ACHN (cell line): ENCODE results near the gene TBC1D9B.
A peak's percentile ranks its signal among the peaks of the same experiment; 100 is the strongest.
"Not testable (repeated sequence)": the region's sequence is repeated elsewhere in the genome, so short reads cannot be mapped to it uniquely, and the experiment has no call there.

Experiments
- DNase-seq: peaks from one replicate; pipeline ENCODE4 v3.0.0-alpha.2; 2015
- in situ Hi-C: cut with HindIII; loops from 2 replicates; pipeline ENCODE4 v1.10.0; 2017; ENCODE audit warnings: low sequenced_read_pairs, low pct_ligation_motif_present, low pct_unique_long_range_greater_than_20kb

Gene TBC1D9B

DNA sequence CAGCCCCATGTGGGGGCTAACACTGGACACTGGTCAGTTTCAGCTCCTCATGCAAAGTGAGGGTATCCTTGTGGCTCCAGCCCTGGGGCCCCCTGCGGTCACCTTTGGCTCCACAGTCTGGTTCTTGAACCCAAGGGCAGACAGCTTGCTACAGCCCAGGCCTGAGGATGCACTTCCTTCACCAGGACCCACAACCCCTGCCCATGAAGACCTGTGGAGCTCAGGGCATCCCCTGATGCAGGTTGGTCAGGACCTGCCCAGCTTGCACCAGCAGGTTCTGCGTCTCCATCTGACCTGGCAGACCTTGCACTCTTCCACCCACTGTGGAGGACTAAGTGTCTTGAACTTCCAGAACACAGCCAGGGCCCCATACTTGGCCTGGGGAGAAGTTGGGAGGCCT is 45.4 kb downstream of the TBC1D9B start:
- DNase-seq: no peak
- in situ Hi-C loops: no loop called here

DNA sequence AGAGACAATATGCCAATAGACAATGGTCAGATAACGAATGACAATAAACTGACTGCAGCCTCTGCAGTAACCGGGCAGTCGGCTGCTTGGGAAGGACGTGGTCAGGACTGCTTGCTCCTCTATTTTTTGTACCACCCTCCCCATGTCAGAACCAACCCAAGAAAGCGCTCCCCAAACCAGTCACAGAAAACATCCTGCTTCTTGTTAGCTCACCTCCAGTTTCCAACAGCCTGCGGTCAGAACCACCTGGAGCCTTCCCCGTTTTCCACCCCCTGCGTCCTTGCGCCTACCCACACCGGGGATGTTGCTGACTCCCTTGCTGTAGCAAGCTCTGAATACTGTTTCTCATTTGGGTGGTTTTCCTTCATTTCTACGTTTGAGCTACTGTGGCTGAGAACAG is 47.4 kb downstream of the TBC1D9B start:
- in situ Hi-C loops: no loop called here
- DNase-seq: no peak

DNA sequence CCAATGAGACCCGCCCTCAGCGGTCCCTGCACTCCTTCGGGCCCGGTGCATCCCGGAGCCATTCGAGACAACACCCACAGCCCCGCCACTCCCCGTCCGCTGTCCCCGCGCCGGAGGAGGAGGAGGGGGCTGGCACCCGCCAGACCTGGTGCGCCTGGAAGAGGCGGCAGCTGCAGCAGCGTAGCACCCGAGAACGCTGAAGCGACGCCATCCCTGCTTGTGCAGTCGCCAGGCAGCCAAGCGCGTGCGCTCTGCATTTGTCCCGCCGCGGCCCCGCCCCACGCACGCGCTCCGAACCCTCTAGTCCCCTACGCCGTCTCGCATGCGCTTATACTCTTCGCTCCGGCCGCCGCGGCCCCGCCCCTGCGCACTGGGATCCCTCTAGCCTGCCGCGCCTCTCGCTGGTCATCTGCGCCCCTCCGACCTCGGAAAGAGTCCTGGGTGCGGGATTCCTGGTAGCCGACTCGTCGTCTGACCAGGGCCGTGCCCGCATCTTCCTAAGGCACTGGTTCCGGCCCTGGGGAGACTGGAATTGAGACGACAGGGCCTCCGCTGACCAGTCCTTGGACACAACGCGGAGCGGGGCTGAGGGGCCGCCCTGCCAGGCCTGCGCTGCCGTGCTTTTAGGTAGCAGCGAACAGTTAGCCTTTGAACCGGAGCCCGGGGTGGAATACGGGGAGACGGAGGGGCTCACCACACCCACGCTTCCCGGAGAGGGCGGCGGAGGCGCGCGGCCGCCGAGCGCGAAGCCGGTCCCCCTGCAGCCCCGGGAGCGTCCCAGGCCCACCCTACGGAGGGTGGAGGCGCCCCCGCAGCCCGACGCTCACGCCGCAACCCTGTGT is 48.9 kb downstream of the TBC1D9B start, which contains the start of gene MRNIP:
Gene MRNIP (minus strand): TSS at position 232 of the 842 bp plus-strand sequence. CDS start 21 bp downstream, at position 211.
- in situ Hi-C loops: no loop called here
- DNase-seq: peak; percentile 91

DNA sequence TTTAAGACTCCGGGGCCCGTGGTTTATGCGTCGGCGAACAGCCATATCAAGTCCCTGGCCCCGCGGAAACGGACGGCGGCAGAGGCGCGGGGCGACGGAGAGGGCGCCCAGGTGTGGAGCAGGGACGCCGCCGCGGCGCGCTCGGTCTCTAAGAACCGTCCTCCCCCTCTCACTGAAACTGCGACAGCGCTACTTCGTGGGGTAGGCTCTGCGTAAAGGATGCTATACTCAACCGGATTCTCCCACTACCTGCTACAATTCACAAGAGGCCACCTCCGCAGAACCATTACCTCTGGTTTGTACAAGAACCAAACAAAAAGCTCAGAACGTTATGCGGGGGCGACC is 49.5 kb downstream of the TBC1D9B start:
- in situ Hi-C loops: no loop called here
- peak; percentile 27 for DNase-seq

DNA sequence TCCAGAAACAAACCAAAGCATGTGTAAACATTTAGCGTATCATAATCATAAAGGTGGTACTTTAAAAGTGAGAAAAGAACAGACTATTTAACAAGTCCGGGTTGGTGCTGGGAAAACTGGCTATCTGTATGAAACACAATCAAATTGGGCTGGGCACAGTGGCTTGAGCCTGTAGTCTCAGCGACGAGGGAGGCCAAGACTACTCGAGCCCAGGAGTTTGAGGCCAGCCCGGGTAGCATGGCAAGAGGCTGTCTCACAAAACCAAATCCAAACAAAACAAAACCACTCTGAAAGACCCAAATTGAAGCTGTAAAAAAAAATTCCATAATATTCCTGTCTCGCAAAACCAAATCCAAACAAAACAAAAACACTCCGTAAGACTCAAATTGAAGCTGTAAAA is 53.3 kb downstream of the TBC1D9B start:
- in situ Hi-C loops: no loop called here
- DNase-seq: no peak

DNA sequence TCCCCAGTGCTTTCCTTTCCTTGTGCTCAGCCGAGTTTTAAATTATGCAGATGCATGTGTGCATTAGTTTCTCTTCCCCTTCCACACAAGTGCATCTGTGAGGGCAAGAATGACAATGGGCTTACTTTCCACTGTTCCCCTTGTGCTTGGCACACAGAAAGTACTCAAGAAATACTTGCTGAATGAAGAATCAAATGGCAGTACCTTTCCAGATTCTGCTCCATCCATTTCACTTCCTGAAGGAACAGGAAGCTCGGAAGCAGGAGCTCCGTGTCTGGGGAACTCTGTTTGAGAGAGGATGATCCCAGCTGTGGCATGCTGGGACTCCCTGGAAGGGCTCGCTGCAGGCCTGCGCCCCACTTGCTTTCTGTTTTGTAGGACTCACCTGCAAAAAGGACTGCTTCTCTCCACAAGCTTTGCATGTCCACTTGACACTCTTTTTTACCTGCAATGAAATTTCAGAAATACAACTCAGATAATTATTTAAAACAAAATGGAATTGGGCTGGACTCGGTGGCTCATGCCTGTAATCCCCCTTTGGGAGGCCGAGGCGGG is 54.6 kb downstream of the TBC1D9B start:
- in situ Hi-C loops: no loop called here

DNA sequence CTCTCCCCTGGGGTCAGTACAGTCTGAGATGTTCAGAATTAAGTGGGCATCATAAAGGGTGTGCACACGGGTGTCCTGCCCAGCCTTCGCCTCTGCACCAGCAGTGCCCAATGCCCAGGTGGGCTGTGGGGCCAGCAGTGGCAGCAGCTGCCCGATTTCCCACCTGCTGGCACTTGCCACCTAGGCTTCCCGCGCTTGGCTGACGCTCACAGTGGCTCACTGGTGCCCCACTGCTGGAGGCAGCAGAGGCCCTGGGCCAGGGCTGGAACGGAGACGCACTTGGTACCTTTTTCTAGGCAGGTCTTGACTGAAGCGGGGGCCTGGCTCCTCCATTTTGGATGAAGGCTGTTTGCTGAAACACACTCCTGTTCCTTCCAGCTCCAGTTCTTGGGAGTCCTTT is 66.1 kb downstream of the TBC1D9B start:
- in situ Hi-C loops: no loop called here
- DNase-seq: no peak

More for the DNA sequence above, 54.6 kb downstream of the TBC1D9B start:
- DNase-seq: no peak

DNA sequence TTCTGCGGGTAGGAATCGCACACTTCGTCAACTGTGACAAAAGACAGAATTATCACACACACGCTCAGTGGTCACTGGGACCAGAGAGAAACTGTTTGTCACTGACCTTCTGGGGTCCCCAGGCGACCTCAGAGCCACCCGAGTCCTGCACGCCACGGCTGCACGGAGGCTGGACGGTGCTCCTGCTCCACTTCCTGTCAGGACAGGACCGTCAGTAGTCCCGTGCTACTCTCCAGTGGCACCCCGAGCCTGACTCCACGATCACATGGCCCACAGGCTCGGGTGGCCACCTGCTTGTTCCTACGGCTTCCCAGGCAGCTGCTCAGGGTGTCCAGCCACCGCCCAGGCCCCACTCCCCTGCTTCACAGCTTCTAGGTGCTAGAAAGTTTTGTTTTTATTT is 66.9 kb downstream of the TBC1D9B start:
- DNase-seq: no peak
- in situ Hi-C loops: no loop called here

DNA sequence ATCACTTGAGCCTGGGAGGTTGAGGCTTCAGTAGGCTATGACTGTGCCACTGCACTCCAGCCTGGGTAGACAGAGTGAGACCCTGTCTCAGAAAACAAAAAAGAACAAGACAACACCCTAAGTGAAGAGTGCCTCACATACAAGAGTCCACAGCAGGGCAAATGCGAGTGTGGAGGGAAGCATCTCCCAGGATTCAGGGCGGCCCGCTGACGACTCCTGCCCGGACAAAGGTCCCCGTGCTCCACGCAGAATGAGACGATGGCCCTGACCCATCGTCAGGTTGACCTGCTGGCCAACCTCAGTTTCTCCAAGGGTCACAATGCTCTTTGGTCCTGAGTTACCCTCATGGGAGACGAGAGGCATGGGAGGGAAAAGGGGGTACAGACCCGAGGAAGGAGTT is 67.4 kb downstream of the TBC1D9B start:
- in situ Hi-C loops: no loop called here
- DNase-seq: no peak

DNA sequence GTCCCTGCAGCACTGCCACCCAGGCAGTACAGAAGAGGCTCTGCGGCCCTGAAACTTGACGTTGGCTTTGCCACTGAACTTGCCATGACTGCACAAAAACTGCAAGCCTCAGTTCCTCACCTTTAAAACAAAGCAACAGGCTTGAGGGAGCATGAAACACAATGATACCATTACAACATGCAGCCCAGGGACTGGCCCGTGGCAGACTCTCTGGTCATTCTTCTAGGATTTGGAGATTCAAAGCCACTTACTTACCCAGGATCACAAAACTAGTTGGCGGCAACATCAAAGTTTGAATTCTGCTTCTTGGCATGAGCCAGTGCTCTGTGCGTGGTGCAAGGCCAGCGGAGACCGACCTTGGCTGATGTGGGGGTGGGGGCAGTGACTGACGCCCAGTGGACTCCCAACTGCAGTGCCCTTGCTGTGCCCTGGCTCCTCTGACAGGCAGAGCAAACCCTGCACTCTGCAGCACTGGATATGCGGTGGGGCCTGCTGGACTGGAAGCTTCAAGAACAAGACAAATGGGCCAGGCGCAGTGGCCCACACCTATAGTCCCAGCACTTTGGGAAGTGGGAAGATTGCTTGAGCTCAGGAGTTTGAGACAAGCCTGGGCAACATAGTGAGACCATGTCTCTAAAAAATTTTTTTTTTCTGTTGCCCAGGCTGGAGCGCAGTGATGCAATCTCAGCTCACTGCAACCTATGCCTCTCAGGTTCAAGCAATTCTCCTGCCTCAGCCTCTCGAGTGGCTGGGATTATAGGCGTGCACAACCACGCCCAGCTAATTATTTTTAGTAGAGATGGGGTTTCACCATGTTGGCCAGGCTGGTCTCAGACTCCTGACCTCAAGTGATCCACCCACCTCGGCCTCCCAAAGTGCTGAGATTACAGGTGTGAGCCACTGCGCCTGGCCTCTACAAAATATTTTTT is 68.1 kb downstream of the TBC1D9B start:
- DNase-seq: no peak
- in situ Hi-C loops: no loop called here

DNA sequence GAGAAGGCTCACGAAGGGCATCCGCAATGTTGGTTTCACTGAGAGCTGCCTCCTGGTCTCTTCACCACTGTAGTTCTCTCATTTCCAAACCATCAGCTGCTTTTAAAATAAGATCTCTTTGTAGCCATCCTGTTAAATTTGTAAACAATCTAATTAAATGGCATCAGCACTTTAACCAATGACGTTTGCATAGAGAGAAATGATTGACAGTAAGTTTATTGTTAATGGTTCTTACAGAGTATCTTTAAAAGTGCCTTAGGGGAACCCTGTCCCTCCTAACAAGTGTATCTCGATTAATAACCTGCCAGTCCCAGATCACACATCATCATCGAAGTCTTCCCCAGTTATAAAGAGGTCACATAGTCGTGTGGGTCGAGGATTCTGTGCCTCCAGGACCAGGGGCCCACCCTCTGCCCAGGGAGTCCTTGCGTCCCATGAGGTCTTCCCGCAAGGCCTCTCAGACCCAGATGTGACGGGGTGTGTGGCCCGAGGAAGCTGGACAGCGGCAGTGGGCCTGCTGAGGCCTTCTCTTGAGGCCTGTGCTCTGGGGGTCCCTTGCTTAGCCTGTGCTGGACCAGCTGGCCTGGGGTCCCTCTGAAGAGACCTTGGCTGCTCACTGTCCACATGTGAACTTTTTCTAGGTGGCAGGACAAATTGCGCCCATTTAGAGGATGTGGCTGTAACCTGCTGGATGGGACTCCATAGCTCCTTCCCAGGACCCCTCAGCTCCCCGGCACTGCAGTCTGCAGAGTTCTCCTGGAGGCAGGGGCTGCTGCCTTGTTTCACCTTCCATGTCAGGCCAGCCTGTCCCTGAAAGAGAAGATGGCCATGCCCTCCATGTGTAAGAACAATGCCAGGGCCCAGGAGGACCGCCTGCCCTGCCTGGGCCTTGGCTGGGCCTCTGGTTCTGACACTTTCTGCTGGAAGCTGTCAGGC is 70.4 kb downstream of the TBC1D9B start:
- DNase-seq: no peak
- in situ Hi-C loops: no loop called here

DNA sequence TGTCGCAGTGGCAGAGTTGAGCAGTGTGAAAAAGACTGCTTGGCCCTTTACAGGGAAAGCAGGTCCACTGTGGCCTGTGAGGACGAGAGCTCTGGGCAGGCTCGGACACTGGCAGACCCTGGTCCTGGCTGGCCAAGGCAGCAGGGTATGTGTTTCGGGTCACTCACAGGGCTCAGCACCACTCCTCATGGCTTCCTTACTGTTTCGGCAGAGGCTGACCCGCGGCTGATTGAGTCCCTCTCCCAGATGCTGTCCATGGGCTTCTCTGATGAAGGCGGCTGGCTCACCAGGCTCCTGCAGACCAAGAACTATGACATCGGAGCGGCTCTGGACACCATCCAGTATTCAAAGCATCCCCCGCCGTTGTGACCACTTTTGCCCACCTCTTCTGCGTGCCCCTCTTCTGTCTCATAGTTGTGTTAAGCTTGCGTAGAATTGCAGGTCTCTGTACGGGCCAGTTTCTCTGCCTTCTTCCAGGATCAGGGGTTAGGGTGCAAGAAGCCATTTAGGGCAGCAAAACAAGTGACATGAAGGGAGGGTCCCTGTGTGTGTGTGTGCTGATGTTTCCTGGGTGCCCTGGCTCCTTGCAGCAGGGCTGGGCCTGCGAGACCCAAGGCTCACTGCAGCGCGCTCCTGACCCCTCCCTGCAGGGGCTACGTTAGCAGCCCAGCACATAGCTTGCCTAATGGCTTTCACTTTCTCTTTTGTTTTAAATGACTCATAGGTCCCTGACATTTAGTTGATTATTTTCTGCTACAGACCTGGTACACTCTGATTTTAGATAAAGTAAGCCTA is 71.3 kb downstream of the TBC1D9B start:
- no peak for DNase-seq
- in situ Hi-C loops: no loop called here

DNA sequence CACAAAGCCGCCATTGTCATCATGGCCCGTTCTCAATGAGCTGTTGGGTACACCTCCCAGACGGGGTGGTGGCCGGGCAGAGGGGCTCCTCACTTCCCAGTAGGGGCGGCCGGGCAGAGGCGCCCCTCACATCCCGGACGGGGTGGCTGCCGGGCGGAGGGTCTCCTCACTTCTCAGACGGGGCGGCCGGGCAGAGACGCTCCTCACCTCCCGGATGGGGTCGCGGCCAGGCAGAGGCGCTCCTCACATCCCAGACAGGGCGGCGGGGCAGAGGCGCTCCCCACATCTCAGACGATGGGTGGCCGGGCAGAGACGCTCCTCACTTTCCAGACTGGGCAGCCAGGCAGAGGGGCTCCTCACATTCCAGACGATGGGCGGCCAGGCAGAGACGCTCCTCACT is 72.8 kb downstream of the TBC1D9B start:
- in situ Hi-C loops, DNase-seq: not testable (repeated sequence)

DNA sequence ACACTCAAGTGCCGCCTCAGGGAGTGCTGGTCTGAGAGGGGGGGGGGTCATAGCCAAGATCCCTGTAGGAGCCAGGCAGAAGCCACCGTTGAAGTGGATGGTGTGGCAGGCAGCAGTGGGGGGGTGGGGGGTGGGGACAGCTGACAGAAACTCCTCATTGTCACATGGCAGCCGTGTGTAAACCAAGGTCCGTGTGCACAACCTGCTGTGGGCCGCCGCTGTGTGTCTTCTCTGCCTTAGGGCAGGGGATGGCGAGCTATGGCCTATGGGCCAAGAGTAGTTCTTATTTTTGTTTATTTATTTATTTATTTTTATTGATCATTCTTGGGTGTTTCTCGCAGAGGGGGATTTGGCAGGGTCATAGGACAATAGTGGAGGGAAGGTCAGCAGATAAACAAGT is 73.6 kb downstream of the TBC1D9B start:
- DNase-seq: no peak

DNA sequence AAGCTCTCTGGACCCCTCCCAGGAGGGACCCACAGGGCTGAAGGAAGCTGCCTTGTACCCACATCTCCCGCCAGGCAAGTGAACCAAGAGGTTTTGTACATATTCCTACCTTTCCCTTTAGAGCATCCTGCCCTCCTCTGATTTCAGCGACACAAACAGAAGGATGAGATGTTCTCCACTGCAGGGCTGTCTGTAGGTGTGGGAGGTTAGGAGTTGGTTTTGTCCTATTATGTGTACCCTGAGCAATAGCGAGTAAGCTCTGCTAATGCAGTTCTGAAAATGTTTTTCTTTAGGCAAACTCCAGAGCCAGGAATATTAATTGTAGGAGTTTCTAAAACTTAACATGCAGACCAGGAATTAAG is 74.0 kb downstream of the TBC1D9B start:
- no peak for DNase-seq
- in situ Hi-C loops: no loop called here

More for the DNA sequence above, 73.6 kb downstream of the TBC1D9B start:
- in situ Hi-C loops: no loop called here

DNA sequence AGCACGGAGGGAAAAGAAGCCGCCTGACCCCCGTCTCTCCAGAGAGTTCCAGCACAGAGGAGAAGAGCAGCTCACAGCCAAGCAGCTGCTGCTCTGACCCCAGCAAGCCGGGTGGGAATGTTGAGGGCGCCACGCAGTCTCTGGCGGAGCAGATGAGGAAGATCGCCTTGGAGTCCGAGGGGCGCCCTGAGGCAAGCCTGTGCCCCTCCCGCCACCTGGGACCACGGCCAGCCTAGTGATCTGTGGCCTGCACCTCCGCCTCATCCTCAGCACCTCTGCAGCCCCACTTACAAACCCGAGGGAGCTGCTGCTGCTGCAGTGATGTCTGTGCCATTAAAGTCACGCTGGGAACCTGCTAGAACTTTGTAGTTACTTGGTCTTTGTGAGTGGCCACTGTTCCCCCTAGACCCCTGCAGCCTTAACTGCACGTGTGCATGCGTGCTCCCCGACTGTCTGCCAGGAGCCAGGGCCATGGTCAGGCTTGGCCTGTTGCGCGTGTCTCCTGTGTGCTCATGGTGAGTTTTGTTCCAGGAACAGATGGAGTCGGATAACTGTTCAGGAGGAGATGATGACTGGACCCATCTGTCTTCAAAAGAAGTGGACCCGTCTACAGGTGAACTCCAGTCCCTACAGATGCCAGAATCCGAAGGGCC is 74.5 kb downstream of the TBC1D9B start:
- DNase-seq: no peak
- in situ Hi-C loops: no loop called here

DNA sequence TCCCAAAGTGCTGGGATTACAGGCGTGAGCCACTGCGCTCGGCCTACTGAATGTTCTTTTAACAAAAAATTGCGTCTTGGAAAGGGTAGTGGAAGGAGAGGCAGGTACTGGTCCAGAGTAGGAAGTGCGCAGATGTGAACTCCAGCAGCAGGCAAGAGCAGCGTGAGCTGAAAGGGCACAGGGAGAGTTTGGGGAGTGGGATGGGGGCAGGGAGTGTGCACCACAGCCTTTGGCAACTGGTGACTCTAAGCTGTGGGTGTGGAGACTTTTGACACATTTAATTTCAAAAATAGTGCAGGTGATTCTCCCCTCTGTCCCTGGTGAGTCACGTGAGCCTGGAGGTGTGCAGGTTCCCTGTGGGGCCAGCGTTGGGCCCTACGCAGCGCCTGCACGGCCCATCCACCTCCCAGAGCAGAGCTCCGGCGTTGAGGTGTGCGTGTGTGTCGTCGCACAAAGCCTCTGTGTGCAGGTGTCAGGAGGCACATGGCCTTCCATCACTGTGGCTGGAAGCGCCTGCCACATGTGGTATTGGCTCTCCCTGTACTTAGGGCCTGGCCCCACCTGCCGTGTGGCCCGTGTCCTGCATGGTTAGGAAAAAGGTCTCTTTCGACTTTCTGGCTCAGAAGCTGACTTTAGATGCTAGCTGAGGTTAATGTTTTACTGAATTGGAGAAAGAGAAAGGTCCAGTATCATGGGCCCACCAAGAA is 75.5 kb downstream of the TBC1D9B start:
- DNase-seq: no peak
- in situ Hi-C loops: no loop called here
